HG02610 (cell line): ENCODE measurements around the gene PTPRH.

ENCODE experiments used
- ATAC-seq: cut with Tn5 transposase; IDR thresholded peaks from one replicate; pipeline ENCODE4 v1.9.1; 2021; ENCODE audit warnings: mild to moderate bottlenecking, moderate library complexity; ENCODE audit not compliant: unreplicated experiment

The PTPRH gene

GRCh38 chr19:55134736-55135135 lies 74.6 kb downstream of the PTPRH start:
- no peak for ATAC-seq

DNA sequence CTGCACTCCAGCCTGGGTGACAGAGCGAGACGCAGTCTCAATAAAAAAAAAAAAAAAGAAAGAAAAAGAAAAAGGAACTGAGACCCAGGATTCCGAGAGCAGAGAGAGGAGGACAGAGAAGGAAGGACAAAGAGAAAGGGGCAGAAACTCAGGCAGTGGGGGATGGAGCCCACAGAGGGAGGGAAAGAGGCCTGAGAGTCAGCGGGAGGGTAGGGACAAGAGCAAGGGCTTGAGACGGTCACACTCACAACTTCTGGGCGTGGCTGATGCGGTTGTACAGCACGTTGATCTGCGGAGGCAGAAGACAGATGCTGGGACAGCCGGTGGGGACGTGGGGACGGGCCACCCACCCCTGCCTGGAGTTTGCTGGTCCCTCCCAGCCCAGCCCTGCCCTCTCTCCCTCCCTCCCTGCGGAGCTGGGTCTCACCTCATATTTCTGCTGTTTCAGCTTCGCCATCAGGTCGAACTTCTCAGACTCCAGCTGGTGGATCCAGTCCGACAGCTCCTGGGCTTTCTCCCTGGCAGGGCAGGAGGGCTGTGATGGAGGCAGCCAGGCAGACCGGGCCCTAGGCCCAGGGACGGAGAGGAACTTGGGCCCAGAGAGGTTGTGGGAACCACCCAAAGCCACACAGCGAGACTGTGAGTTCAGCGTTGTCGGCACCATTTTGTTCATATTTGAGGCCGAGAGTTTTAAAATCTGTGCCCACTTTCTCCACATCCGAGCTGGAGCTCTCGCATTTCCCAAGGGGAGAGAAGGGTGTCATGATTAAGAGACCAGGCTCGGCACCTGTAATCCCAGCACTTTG lies 75.5 kb downstream of the PTPRH start:
- no peak for ATAC-seq

- ATAC-seq = no peak
These were observed 76.7 kb downstream of the PTPRH start for GRCh38 chr19:55132453-55133129.

- ATAC-seq = no peak
These were observed 77.9 kb downstream of the PTPRH start for GRCh38 chr19:55131421-55131820.
